Measurements from ENCODE around the gene RNF157.

GRCh38 chr17:76122431-76123190 is 117.7 kb downstream of the RNF157 start:
- TF ChIP-seq CTCF (IDR thresholded peaks at IDR 0.05; ENCODE audit: poor library complexity) (no peak), EZH2 (IDR thresholded peaks at IDR 0.05; ENCODE audit: borderline replicate concordance) (no peak), EZH2phosphoT487 (IDR thresholded peaks at IDR 0.05; ENCODE audit: low read depth, severe bottlenecking, unreplicated experiment) (no peak)

Data from hepatocyte (in vitro differentiated cells).